ENCODE data around the gene SYAP1.
A peak's percentile ranks its signal among the peaks of the same experiment; 100 is the strongest.

GRCh38 chrX:16695079-16695676 is 24.2 kb upstream of the SYAP1 start:
- peak; percentile 44 for TF ChIP-seq CTCF (IDR thresholded peaks at IDR 0.05; ENCODE audit: insufficient read depth, low read length, poor library complexity, severe bottlenecking)
- no peak for TF ChIP-seq EZH2phosphoT487 (conservative IDR thresholded peaks at IDR 0.05; ENCODE audit: low read length)

Measured in SU-DHL-6 (cell line).